Heart left ventricle (tissue), 16 donors: ENCODE data around the gene SLIT3. TPM values are rescaled to one million over a fixed set of nuclear protein-coding genes. Genes with fewer than 3 reads are reported as not detected.

Experiments
- ATAC-seq, 4 donors: fragments of 200-7000 bp; cut with Tn5 transposase; one replicate each; pipeline ENCODE4 v1.9.1; 2020 to 2022; ENCODE audit warnings: moderate library complexity in 4 of 4, mild to moderate bottlenecking in 3 of 4, moderate number of reproducible peaks in 1 of 4
- DNase-seq, 5 donors: peaks; one replicate each; pipeline ENCODE4 v3.0.0-alpha.2; 2020
- H3K27ac ChIP-seq, 12 donors: fragments of 200-600 bp; sonication (generic) in 4 of 12; one replicate each; pipeline versions ENCODE4 v1.5.0 to v1.8.0; 2016 to 2022; ENCODE audit warnings: mild to moderate bottlenecking in 2 of 12
- H3K27me3 ChIP-seq, 9 donors: fragments of 200-600 bp; sonication (generic) in 2 of 9; one replicate each; pipeline versions ENCODE4 v1.5.1 to v1.8.0; 2016 to 2022; ENCODE audit warnings: mild to moderate bottlenecking in 3 of 9
- H3K36me3 ChIP-seq, 9 donors: fragments of 200-600 bp; sonication (generic) in 2 of 9; one replicate each; pipeline versions ENCODE4 v1.5.0 to v1.8.0; 2018 to 2022; ENCODE audit warnings: mild to moderate bottlenecking in 2 of 9
- H3K4me1 ChIP-seq, 12 donors: fragments of 200-600 bp; sonication (generic) in 4 of 12; one replicate each; pipeline versions ENCODE4 v1.5.0 to v1.8.0; 2016 to 2022; ENCODE audit warnings: mild to moderate bottlenecking in 3 of 12
- H3K4me3 ChIP-seq, 12 donors: fragments of 200-600 bp; sonication (generic) in 4 of 12; one replicate each; pipeline versions ENCODE4 v1.5.0 to v1.8.0; 2017 to 2022; ENCODE audit warnings: mild to moderate bottlenecking in 9 of 12, moderate library complexity in 4 of 12
- H3K9me3 ChIP-seq, 12 donors: fragments of 200-600 bp; sonication (generic) in 4 of 12; one replicate each; pipeline versions ENCODE4 v1.5.0 to v1.8.0; 2016 to 2022; ENCODE audit warnings: mild to moderate bottlenecking in 1 of 12
- POLR2A ChIP-seq, 2 donors: fragments of 450-650 bp; IDR thresholded peaks; one replicate each; pipeline ENCODE4 v1.6.1; 2017; ENCODE audit warnings: antibody characterized with exemption in 2 of 2, mild to moderate bottlenecking in 2 of 2, moderate library complexity in 2 of 2
- WGBS, 4 donors: extraction: QIAGEN DNeasy Blood & Tissue Kit in 2 of 4; methylation state at CpG; one replicate each; pipeline versions ENCODE4 v1.1.5 to v1.1.7; 2013 to 2018; 5-methylcytosine and 5-hydroxymethylcytosine counted together
- intact Hi-C, 10 donors: fragments of 100-400 bp; cut with DNase I; formaldehyde crosslinking; loops; one replicate each; pipeline versions ENCODE4 v1.11.1 to v1.14.2; 2022
- polyA plus RNA-seq, 2 donors: library from polyadenylated mRNA; stranded (reverse); fragments of 200-250 nt; gene quantifications; one replicate each; pipeline ENCODE4 v1.2.3, GENCODE V29; 2013
- total RNA-seq, 9 donors: library from RNA; depleted of rRNA in 2 of 9; stranded (reverse); fragments of >200 nt in 2 of 9; fragmentation: NEBNext Ultra II Directional in 3 of 9; extraction: Animal tissue kit (Norgen Biotek cat#: 25700) in 3 of 9; gene quantifications; one replicate each; pipeline versions ENCODE4 v1.1.0 to v1.2.4, GENCODE V29; 2016 to 2023
- TF ChIP-seq, protein P1 (sequence below), 12 donors: fragments of 200-600 bp; sonication (generic) in 4 of 12; IDR thresholded peaks; one replicate each; pipeline versions ENCODE4 v1.5.0 to v1.8.0; 2018 to 2022; ENCODE audit warnings: antibody characterized with exemption in 12 of 12, mild to moderate bottlenecking in 5 of 12
- donor health status: ischemic (EF 13 %, LVEDD 7.1; RV severe dilation, severe dysfunction).
- donor health status: healthy with polysubstance abuse.
- donor health status: DM: no; HTN: yes; CAD: no.
- donor health status: DM: no; HTN: no; CAD: no.
- donor health status: ischemic (EF 25% LVEDD 6.9; RV normal size, moderate dysfunction).
- donor health status: ischemic (EF 25% LVEDD 5.7; RV mildly dilated, moderate dysfunction).
- donor health status: healthy.
- donor health status: DM: yes; HTN: yes; CAD: no.
- donor health status: ischemic (EF 35%, LVEDD 5.7; RV mildly dilated, moderate dysfunction).
- donor health status: nonischemic (EF 11% LVEDD 7.7; RV severe dilation, severe dysfunction).
- donor health status: DM: yes; HTN: yes; CAD: no.
- donor health status: PGD.
- donor health status: ischemic (EF 29% LVEDD 5.4; RV normal size, mild dysfunction).
- donor health status: nonischemic (EF 23%, LVEDD 6.1; RV moderate dilation, normal function).

Gene SLIT3
- total and polyA plus RNA-seq, 11 donors: 2.3 to 40.3 (median 14.4) TPM

GRCh38 chr5:168661593-168662485 is 639.1 kb downstream of the SLIT3 start:
- intact Hi-C loops: no loop called here
- DNase-seq (no peak), ATAC-seq (no peak)
- no peak overlapping the region for H3K4me3 ChIP-seq
- 72 to 84% (median 75%) methylated on average over 3 of the region's 3 CpGs for WGBS, 4 donors
- TF ChIP-seq, protein P1, sequence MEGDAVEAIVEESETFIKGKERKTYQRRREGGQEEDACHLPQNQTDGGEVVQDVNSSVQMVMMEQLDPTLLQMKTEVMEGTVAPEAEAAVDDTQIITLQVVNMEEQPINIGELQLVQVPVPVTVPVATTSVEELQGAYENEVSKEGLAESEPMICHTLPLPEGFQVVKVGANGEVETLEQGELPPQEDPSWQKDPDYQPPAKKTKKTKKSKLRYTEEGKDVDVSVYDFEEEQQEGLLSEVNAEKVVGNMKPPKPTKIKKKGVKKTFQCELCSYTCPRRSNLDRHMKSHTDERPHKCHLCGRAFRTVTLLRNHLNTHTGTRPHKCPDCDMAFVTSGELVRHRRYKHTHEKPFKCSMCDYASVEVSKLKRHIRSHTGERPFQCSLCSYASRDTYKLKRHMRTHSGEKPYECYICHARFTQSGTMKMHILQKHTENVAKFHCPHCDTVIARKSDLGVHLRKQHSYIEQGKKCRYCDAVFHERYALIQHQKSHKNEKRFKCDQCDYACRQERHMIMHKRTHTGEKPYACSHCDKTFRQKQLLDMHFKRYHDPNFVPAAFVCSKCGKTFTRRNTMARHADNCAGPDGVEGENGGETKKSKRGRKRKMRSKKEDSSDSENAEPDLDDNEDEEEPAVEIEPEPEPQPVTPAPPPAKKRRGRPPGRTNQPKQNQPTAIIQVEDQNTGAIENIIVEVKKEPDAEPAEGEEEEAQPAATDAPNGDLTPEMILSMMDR (IDR thresholded peaks at IDR 0.05): no peak
- TF ChIP-seq POLR2A (IDR thresholded peaks at IDR 0.05): no peak
- H3K27ac ChIP-seq: no peak overlapping the region
- no peaks in the 10 kb centered on the region for H3K27me3 ChIP-seq
- H3K9me3 ChIP-seq: no peaks in the 10 kb centered on the region
- peaks cover 0 to 10% (median 0%) of the 10 kb centered on the region in 12 donors for H3K4me1 ChIP-seq
- peaks cover 0 to 2% (median 0%) of the 10 kb centered on the region in 9 donors for H3K36me3 ChIP-seq

- no peak for DNase-seq
- no peak for TF ChIP-seq POLR2A (IDR thresholded peaks at IDR 0.05)
- TF ChIP-seq, protein P1 (IDR thresholded peaks at IDR 0.05): no peak
- Histone ChIP-seq H3K4me3 (no peak overlapping the region), H3K36me3 (no peaks in the 10 kb centered on the region), H3K9me3 (no peaks in the 10 kb centered on the region), H3K27me3 (no peaks in the 10 kb centered on the region), H3K27ac (no peak overlapping the region), H3K4me1 (peaks cover 0 to 19% (median 0%) of the 10 kb centered on the region in 12 donors)
- intact Hi-C loops: no loop called here
- no peak for ATAC-seq
- WGBS, 4 donors: 70 to 88% (median 85%) methylated on average over 4 of the region's 4 CpGs
Observed at GRCh38 chr5:168660691-168661090, 640.2 kb downstream of the SLIT3 start.

DNA sequence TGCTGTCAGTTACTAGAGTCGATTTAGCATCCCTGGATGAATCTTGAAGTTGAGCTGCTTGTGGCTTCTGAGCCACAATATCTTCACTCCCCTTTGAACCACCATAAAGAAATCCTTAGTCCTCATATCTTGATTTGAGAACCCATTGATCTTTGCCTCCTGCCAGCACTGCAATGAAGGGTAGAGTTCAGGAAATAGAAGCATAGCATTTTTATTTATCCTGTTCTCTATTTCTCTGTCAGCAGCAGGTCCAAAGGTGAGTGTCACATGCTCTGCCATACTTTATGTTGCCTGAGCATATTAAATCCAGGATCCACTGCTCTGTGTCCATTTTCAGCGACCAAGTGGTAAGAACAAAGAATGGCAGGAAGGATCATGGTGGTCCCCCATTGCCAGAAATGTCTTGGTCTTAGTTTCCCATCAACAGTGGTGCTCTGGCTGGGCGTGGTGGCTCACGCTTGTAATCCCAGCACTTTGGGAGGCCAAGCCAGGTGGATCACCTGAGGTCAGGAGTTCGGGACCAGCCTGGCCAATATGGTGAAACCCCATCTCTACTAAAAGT is 641.6 kb downstream of the SLIT3 start:
- DNase-seq: no peak
- intact Hi-C loops: no loop called here

GRCh38 chr5:168658394-168658793 is 642.5 kb downstream of the SLIT3 start:
- no peaks in the 10 kb centered on the region for H3K27me3 ChIP-seq
- ATAC-seq (peak; percentile 27 to 65 (median 50)), DNase-seq (no peak)
- H3K9me3 ChIP-seq: no peaks in the 10 kb centered on the region
- WGBS, 4 donors: 43 to 57% (median 44%) methylated on average over 2 of the region's 2 CpGs
- peak overlapping the region in 2 of 12 donors; percentile 17 to 35 for H3K27ac ChIP-seq
- TF ChIP-seq, protein P1 (IDR thresholded peaks at IDR 0.05): no peak
- TF ChIP-seq POLR2A (IDR thresholded peaks at IDR 0.05): no peak
- H3K36me3 ChIP-seq: no peaks in the 10 kb centered on the region
- intact Hi-C loops: no loop called here
- H3K4me3 ChIP-seq: no peak overlapping the region
- peaks cover 0 to 30% (median 6%) of the 10 kb centered on the region in 12 donors for H3K4me1 ChIP-seq

More for the DNA sequence above, 641.6 kb downstream of the SLIT3 start:
- Histone ChIP-seq H3K4me1 (peaks cover 0 to 24% (median 0%) of the 10 kb centered on the region in 12 donors), H3K27me3 (no peaks in the 10 kb centered on the region), H3K4me3 (no peak overlapping the region), H3K27ac (peak overlapping the region in 1 of 12 donors; percentile 10), H3K9me3 (no peaks in the 10 kb centered on the region), H3K36me3 (no peaks in the 10 kb centered on the region)
- 87 to 93% (median 89%) methylated on average over 5 of the region's 5 CpGs for WGBS, 4 donors
- no peak for ATAC-seq
- no peak for TF ChIP-seq POLR2A (IDR thresholded peaks at IDR 0.05)
- TF ChIP-seq, protein P1 (IDR thresholded peaks at IDR 0.05): no peak
